ENCODE results near the gene ADARB2. TPM values are rescaled to one million over a fixed set of nuclear protein-coding genes. Genes with fewer than 3 reads are reported as not detected.
A peak's percentile ranks its signal among the peaks of the same experiment; 100 is the strongest.

The ADARB2 gene
- total RNA-seq, 8 experiments from 2014 or later: 0.13 to 2.6 (median 1.5) TPM

DNA sequence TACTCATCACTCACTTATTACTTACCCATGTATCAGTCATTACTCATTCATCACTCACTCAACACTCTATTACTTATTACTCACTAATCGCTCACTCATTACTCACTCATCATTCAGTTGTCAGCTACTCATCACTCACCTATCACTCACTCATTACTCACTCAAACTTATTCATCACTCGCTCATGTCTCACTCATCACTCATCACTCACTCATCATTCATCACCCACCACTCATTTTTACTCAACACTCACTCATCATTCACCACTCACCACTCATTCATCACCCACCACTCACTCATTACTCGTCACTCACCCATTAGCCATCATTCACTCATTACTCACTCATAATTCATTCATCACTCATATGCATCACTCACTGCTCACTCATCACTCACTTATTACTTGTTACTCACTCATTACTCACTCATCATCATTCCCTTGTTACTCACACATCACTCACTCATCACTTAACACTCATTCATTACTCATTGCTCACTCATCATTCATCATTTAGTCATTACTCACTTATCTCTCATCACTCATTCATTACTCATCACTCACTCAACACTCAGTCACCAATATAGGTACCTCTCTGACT is 237.9 kb downstream of the ADARB2 start:
- peaks cover 10 to 17% of the 10 kb centered on the region in 2 donors for H3K4me1 ChIP-seq (replicated peaks in 1 of 2)
- peak in 1 of 8 experiments; percentile 36 for ATAC-seq (replicated peaks in 6 of 8)
- H3K27ac ChIP-seq: no peak overlapping the region
- in situ Hi-C loops (cut with MboI; ENCODE audit: low pct_unique_long_range_greater_than_20kb in 2 of 9, low sequenced_read_pairs in 9 of 9, unreplicated experiment in 9 of 9): no loop called here
- 40 to 100% (median 85%) methylated on average over 2 to 3 of the region's 3 CpGs for WGBS, 10 experiments
- H3K4me3 ChIP-seq: no peak overlapping the region

- Histone ChIP-seq H3K4me3 (no peak overlapping the region), H3K4me1 (replicated peaks in 1 of 2) (peaks cover 10 to 17% of the 10 kb centered on the region in 2 donors), H3K27ac (no peak overlapping the region)
- peak in 3 of 8 experiments; percentile 18 to 61 (median 55) for ATAC-seq (replicated peaks in 6 of 8)
- in situ Hi-C loops (cut with MboI; ENCODE audit: low pct_unique_long_range_greater_than_20kb in 2 of 9, low sequenced_read_pairs in 9 of 9, unreplicated experiment in 9 of 9): no loop called here
- 34 to 94% (median 77%) methylated on average over 3 to 5 of the region's 5 CpGs for WGBS, 10 experiments
Observed at GRCh38 chr10:1498746-1499358, 238.5 kb downstream of the ADARB2 start.

DNA sequence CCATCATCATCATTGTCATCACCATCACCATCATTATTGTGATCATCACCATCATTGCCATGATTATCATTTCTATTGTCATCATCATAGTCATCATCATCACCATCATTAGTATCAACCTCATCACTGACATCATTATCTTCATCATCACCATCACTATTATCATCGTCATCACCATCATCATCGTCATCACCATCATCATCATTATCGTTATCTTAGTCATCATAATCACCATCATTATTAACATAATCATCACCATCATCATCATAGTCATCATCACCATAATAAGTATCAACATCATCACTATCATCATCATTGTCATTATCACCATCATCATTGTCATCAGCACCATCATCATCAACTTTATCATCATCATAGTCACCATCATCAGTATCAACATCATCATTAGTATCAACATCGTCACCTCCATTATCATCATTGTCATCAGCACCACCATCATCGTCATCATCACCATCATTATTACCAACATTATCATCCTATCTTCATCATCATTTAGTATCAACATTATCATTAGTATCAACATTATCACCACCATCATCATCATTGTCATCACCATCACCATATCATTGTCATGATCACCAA is 241.3 kb downstream of the ADARB2 start:
- peaks cover 3 to 5% of the 10 kb centered on the region in 2 donors for H3K4me1 ChIP-seq (replicated peaks in 1 of 2)
- no peak overlapping the region for H3K27ac ChIP-seq
- no peak for ATAC-seq (replicated peaks in 6 of 8)
- 15 to 99% (median 82%) methylated on average over 1 to 5 of the region's 5 CpGs; no CpG with 5 or more reads in 1 of the 10 experiments for WGBS, 10 experiments
- no peak overlapping the region for H3K4me3 ChIP-seq
- in situ Hi-C loops (cut with MboI; ENCODE audit: low pct_unique_long_range_greater_than_20kb in 2 of 9, low sequenced_read_pairs in 9 of 9, unreplicated experiment in 9 of 9): no loop called here

DNA sequence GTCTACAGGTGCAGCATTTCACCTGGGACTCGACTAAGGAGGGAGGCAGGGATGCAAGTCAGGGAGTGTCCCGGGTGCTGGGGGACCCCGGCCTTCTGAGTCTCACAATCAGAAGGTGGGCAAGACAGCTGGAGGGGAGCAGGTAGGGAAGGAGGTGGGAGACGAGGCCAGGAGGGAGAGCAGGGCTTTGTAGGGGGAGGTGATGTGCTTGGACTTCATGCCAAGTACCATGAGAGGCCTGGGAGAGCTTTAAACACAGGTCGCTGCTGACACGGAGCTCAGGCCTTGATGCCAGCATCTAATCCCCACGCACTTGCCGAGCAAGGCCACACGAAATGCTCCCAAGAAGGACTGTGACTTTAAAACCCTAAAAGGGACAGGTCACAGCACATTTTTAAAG is 244.7 kb downstream of the ADARB2 start:
- Histone ChIP-seq H3K4me3 (no peak overlapping the region), H3K4me1 (replicated peaks in 1 of 2) (peaks cover 2 to 9% of the 10 kb centered on the region in 2 donors), H3K27ac (no peak overlapping the region)
- ATAC-seq (replicated peaks in 6 of 8): no peak
- in situ Hi-C loops (cut with MboI; ENCODE audit: low pct_unique_long_range_greater_than_20kb in 2 of 9, low sequenced_read_pairs in 9 of 9, unreplicated experiment in 9 of 9): no loop called here
- 0 to 93% (median 83%) methylated on average over 1 to 8 of the region's 9 CpGs; no CpG with 5 or more reads in 5 of the 10 experiments for WGBS, 10 experiments

GRCh38 chr10:1491901-1492300 is 245.4 kb downstream of the ADARB2 start:
- 0 to 100% (median 67%) methylated on average over 1 to 2 of the region's 2 CpGs; no CpG with 5 or more reads in 1 of the 10 experiments for WGBS, 10 experiments
- Histone ChIP-seq H3K4me3 (no peak overlapping the region), H3K27ac (no peak overlapping the region), H3K4me1 (replicated peaks in 1 of 2) (peaks cover 2 to 9% of the 10 kb centered on the region in 2 donors)
- in situ Hi-C loops (cut with MboI; ENCODE audit: low pct_unique_long_range_greater_than_20kb in 2 of 9, low sequenced_read_pairs in 9 of 9, unreplicated experiment in 9 of 9): no loop called here
- ATAC-seq (replicated peaks in 6 of 8): peak in 1 of 8 experiments; percentile 44

DNA sequence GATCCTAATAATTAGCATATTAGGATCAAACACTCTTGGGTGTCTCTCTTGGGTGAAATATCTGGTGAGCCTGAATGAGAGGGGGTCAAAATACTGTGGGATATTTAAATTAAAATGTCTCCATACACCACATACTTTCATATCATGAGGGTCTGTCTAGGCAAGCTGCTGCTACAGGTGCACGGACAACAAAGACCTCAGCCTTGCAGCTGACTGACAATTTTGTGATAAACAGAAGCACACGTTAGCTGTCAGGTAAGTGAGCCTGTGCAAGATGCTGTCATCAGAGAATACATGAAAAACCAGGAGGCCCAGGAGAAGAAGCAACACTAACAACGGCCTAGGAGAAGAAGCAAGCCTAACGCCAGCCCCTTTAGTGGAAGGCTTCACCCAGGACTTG is 247.5 kb downstream of the ADARB2 start:
- WGBS, 10 experiments: 28 to 100% (median 68%) methylated on average over 1 to 3 of the region's 4 CpGs; no CpG with 5 or more reads in 3 of the 10 experiments
- ATAC-seq (replicated peaks in 6 of 8): no peak
- in situ Hi-C loops (cut with MboI; ENCODE audit: low pct_unique_long_range_greater_than_20kb in 2 of 9, low sequenced_read_pairs in 9 of 9, unreplicated experiment in 9 of 9): no loop called here
- H3K27ac ChIP-seq: no peak overlapping the region
- peaks cover 2 to 9% of the 10 kb centered on the region in 2 donors for H3K4me1 ChIP-seq (replicated peaks in 1 of 2)
- H3K4me3 ChIP-seq: no peak overlapping the region

DNA sequence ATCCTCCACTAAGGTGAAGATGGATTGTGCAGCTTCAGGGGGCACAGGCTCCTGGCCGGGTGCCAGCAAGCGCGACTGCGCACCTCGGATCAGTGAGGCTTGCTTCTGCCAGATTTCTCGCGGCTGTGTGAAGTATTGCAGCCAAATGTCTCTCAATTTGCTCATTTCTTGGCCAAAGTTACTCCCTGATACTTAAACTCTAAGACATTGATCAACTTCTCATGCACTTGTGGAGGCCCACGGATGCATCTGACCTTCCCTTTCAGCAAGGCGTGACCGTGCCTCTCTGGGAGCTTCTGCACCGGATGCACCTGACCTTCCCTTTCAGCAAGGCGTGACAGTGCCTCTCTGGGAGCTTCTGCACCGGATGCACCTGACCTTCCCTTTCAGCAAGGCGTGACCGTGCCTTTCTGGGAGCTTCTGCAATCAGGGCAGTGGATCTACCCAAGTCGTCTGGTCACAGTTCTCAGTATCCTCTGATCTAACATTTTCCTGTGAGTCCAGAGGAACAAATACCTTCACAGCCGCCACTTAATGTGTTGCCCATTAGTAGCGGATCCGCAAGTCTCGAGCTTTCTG is 248.3 kb downstream of the ADARB2 start:
- H3K27ac ChIP-seq: no peak overlapping the region
- ATAC-seq (replicated peaks in 6 of 8): no peak
- peaks cover 9 to 14% of the 10 kb centered on the region in 2 donors for H3K4me1 ChIP-seq (replicated peaks in 1 of 2)
- no peak overlapping the region for H3K4me3 ChIP-seq
- in situ Hi-C loops (cut with MboI; ENCODE audit: low pct_unique_long_range_greater_than_20kb in 2 of 9, low sequenced_read_pairs in 9 of 9, unreplicated experiment in 9 of 9): no loop called here
- 18 to 97% (median 85%) methylated on average over 3 to 13 of the region's 20 CpGs; no CpG with 5 or more reads in 1 of the 10 experiments for WGBS, 10 experiments

DNA sequence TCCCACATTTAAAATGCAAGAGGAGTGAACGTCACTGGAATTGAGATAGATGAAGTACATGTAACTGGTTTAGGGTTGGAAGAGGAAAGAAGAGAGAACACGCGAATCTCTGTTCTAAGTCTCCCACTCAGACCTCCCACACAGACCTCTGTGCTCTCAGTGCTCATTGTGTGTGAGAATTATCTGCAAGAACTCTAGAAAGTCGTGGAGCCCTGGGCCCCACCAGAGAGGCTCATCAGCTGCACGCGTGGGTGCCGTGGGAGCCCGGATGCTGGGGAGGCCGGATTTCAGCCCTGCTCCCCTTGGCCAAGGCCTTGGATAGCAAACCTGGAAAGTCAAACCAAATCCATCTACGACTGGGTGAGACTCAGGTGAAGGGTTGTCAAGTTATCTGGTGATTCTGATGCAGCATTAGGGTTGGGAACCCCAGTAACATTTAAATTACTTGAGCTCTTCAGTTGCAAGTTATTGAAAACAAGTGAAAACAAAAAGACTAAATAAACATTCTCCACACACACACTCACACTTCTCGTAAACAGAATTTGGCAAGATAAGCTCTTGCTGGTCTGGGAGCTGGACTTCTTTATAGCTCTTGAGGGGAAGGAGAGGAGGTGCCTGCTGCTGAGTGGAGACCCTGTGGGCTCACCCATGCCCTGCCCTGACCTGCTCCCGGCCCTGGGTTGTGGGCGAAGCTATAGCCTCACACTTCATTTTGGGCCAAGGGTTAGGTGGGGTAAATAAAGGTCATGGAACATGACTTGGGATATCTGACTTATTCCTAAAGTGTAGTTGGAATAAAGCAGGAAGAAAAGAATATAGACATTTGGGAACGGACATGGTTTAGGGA is 250.3 kb downstream of the ADARB2 start:
- in situ Hi-C loops (cut with MboI; ENCODE audit: low pct_unique_long_range_greater_than_20kb in 2 of 9, low sequenced_read_pairs in 9 of 9, unreplicated experiment in 9 of 9): no loop called here
- Histone ChIP-seq H3K4me1 (replicated peaks in 1 of 2) (peaks cover 8 to 21% of the 10 kb centered on the region in 2 donors), H3K4me3 (no peak overlapping the region), H3K27ac (no peak overlapping the region)
- no peak for ATAC-seq (replicated peaks in 6 of 8)
- WGBS, 10 experiments: 20 to 100% (median 77%) methylated on average over 2 to 8 of the region's 14 CpGs

GRCh38 chr10:1485357-1485756 is 252.0 kb downstream of the ADARB2 start:
- H3K4me1 ChIP-seq (replicated peaks in 1 of 2): peaks cover 8 to 18% of the 10 kb centered on the region in 2 donors
- no peak overlapping the region for H3K27ac ChIP-seq
- in situ Hi-C loops (cut with MboI; ENCODE audit: low pct_unique_long_range_greater_than_20kb in 2 of 9, low sequenced_read_pairs in 9 of 9, unreplicated experiment in 9 of 9): no loop called here
- H3K4me3 ChIP-seq: no peak overlapping the region
- no peak for ATAC-seq (replicated peaks in 6 of 8)
- 28 to 100% (median 93%) methylated on average over 2 to 5 of the region's 12 CpGs; no CpG with 5 or more reads in 3 of the 10 experiments for WGBS, 10 experiments

DNA sequence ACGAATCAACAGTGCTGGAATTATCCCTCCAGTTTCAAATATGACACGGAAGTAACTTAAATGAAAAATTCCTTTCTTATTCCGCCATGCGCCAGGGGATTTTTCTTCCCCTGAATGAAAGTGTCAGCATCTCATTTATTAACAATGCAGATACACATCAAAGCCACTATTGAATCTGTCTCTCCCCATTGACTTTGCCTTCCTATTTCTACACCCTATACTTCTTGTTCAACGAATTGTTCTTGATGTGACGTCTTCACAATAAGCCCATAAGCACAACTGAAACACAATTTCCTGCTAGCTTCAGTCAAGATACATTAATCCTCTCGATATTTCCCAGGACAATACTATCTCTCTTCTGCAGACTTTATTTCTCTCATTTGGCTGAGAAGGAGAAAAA is 253.5 kb downstream of the ADARB2 start:
- Histone ChIP-seq H3K27ac (no peak overlapping the region), H3K4me3 (peak overlapping the region in 1 of 5 donors; percentile 16), H3K4me1 (replicated peaks in 1 of 2) (peaks cover 8 to 18% of the 10 kb centered on the region in 2 donors)
- peak in 5 of 8 experiments; percentile 22 to 60 (median 56) for ATAC-seq (replicated peaks in 6 of 8)
- in situ Hi-C loops (cut with MboI; ENCODE audit: low pct_unique_long_range_greater_than_20kb in 2 of 9, low sequenced_read_pairs in 9 of 9, unreplicated experiment in 9 of 9): no loop called here
- WGBS, 10 experiments: 0 to 45% (median 8%) methylated on average over 3 to 7 of the region's 7 CpGs; no CpG with 5 or more reads in 1 of the 10 experiments

DNA sequence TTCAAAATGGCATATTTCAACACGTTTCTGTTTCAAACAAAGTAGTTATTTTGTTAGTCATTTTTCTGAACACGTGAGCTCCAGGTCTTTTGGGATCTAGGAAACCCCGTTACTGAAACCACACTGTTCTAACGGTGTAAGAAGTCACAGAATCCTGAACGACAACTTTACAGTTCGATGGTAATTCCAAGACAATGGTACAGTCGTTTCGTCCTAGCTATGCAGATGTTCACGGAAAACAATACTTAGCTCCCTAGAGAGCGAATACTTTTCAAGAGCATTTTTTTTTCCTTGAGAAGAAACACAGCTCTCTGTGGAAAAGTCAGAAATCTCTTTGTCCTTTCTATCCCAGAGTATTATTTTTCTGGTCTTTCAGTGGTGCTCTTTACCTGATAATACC is 254.1 kb downstream of the ADARB2 start:
- Histone ChIP-seq H3K27ac (no peak overlapping the region), H3K4me3 (no peak overlapping the region)
- peak in 1 of 8 experiments; percentile 25 for ATAC-seq (replicated peaks in 6 of 8)

GRCh38 chr10:1477578-1477977 is 259.7 kb downstream of the ADARB2 start:
- Histone ChIP-seq H3K27ac (no peak overlapping the region), H3K4me1 (replicated peaks in 1 of 2) (peaks cover 23 to 29% of the 10 kb centered on the region in 2 donors), H3K4me3 (no peak overlapping the region)
- in situ Hi-C loops (cut with MboI; ENCODE audit: low pct_unique_long_range_greater_than_20kb in 2 of 9, low sequenced_read_pairs in 9 of 9, unreplicated experiment in 9 of 9): no loop called here
- no peak for ATAC-seq (replicated peaks in 6 of 8)
- 12 to 100% (median 78%) methylated on average over 1 to 5 of the region's 9 CpGs; no CpG with 5 or more reads in 4 of the 10 experiments for WGBS, 10 experiments

More for the DNA sequence above, 254.1 kb downstream of the ADARB2 start:
- in situ Hi-C loops (cut with MboI; ENCODE audit: low pct_unique_long_range_greater_than_20kb in 2 of 9, low sequenced_read_pairs in 9 of 9, unreplicated experiment in 9 of 9): no loop called here
- 0 to 52% (median 10%) methylated on average over 1 to 10 of the region's 10 CpGs for WGBS, 10 experiments
- peaks cover 8 to 17% of the 10 kb centered on the region in 2 donors for H3K4me1 ChIP-seq (replicated peaks in 1 of 2)
